Activated T-cell treated with anti-CD3 and anti-CD28 coated beads for 48 hours (primary cell): ENCODE results near the gene FERMT2.

ENCODE experiments used
- DNase-seq: peaks from one replicate; pipeline ENCODE4 v3.0.0-alpha.2; 2020; ENCODE audit warnings: low read depth

FERMT2 gene

DNA sequence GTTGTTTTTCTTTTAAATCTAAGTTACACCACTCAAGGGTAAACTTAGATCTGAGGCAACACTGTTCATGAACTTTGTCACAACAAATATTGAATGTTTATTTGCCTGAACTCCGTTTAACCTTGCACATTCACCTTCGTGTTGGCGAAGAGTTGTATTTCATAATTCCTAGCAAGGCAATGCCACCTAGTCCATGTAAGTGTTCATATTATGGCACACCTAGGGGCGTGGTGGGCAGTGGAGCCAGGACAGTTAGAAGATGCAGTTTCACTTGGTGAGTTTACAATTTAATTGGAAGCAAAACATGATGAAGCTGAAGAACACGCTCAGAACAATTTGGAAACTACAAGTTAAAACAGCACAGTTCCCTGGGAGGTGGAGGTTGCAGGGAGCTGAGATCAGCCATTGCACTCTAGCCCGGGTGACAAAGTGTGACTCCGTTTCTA, 129.0 kb downstream of the FERMT2 start:
- no peak for DNase-seq

GRCh38 chr14:52808101-52808500, 142.7 kb downstream of the FERMT2 start:
- DNase-seq, result no peak
